Type B pancreatic cell (in vitro differentiated cells): Measurements from ENCODE around the gene BRMS1. TPM values are rescaled to one million over a fixed set of nuclear protein-coding genes. Genes with fewer than 3 reads are reported as not detected.

Experiments
- DNase-seq: peaks from one replicate; pipeline ENCODE4 v3.0.0; 2021; ENCODE audit warnings: mixed read lengths; ENCODE audit not compliant: unreplicated experiment; ENCODE audit errors: extremely low spot score
- H3K27ac Mint-ChIP-seq: 2 replicates; pipeline ENCODE4 v1.8.0; 2021; ENCODE audit warnings: mild to moderate bottlenecking, mixed read lengths
- H3K27me3 Mint-ChIP-seq: 2 replicates; pipeline ENCODE4 v1.8.0; 2021; ENCODE audit warnings: mixed read lengths
- H3K36me3 Mint-ChIP-seq: 2 replicates; pipeline ENCODE4 v1.8.0; 2021; ENCODE audit warnings: mixed read lengths
- H3K4me1 Mint-ChIP-seq: one replicate; pipeline ENCODE4 v1.8.0; 2021; ENCODE audit warnings: mixed read lengths; ENCODE audit not compliant: unreplicated experiment
- H3K4me3 Mint-ChIP-seq: 2 replicates; pipeline ENCODE4 v1.8.0; 2021; ENCODE audit warnings: mild to moderate bottlenecking, mixed read lengths
- H3K9me3 Mint-ChIP-seq: 2 replicates; pipeline ENCODE4 v1.8.0; 2021; ENCODE audit warnings: mixed read lengths
- CTCF ChIP-seq: fragments of 200-600 bp; sonication (generic); conservative IDR thresholded peaks from 2 replicates; pipeline ENCODE4 v1.5.0; 2021; ENCODE audit warnings: antibody characterized with exemption, mild to moderate bottlenecking
- total RNA-seq: library from RNA; stranded (reverse); gene quantifications from 2 replicates; pipeline ENCODE4 v1.2.1, GENCODE V29; 2021; ENCODE audit warnings: low replicate concordance

The BRMS1 gene
- total RNA-seq, 1 donor from 2014 or later = 35.1 TPM

- Mint-ChIP-seq H3K27me3 (peaks cover 53% of the 10 kb centered on the region), H3K4me3 (peak overlapping the region; percentile 76), H3K36me3 (peaks cover 3% of the 10 kb centered on the region), H3K27ac (no peak overlapping the region), H3K9me3 (no peaks in the 10 kb centered on the region), H3K4me1 (peaks cover 18% of the 10 kb centered on the region)
- DNase-seq = no peak
- TF ChIP-seq CTCF = no peak
Observed at GRCh38 chr11:66292543-66293332, 52.2 kb downstream of the BRMS1 start.

- Mint-ChIP-seq H3K27ac (peak within 1 kb of the TSS; percentile 98), H3K4me3 (peak within 1 kb of the TSS; percentile 93), H3K4me1 (peaks cover 18% of the 10 kb centered on the region), H3K27me3 (peaks cover 47% of the 10 kb centered on the region), H3K9me3 (no peaks in the 10 kb centered on the region), H3K36me3 (peaks cover 3% of the 10 kb centered on the region)
- DNase-seq = no peak
- no peak for TF ChIP-seq CTCF
Observed at GRCh38 chr11:66291706-66292542, 53.0 kb downstream of the BRMS1 start, which contains the start of gene TMEM151A. Gene TMEM151A (plus strand): TSS chr11:66291894. CDS start chr11:66292014, 120 bp downstream.

GRCh38 chr11:66291303-66291705, 53.6 kb downstream of the BRMS1 start:
- DNase-seq = no peak
- Mint-ChIP-seq H3K4me3 (peak overlapping the region; percentile 93), H3K9me3 (no peaks in the 10 kb centered on the region), H3K36me3 (peaks cover 3% of the 10 kb centered on the region), H3K27ac (no peak overlapping the region), H3K4me1 (peaks cover 18% of the 10 kb centered on the region), H3K27me3 (peaks cover 45% of the 10 kb centered on the region)
- TF ChIP-seq CTCF = no peak

- no peak for DNase-seq
- Mint-ChIP-seq H3K4me3 (peak overlapping the region; percentile 93), H3K4me1 (peaks cover 18% of the 10 kb centered on the region), H3K27ac (peak overlapping the region; percentile 98), H3K27me3 (peaks cover 43% of the 10 kb centered on the region), H3K9me3 (no peaks in the 10 kb centered on the region), H3K36me3 (peaks cover 3% of the 10 kb centered on the region)
- no peak for TF ChIP-seq CTCF
Observed at GRCh38 chr11:66290330-66290621, 54.6 kb downstream of the BRMS1 start.

GRCh38 chr11:66289548-66290329, 55.2 kb downstream of the BRMS1 start:
- H3K4me3 Mint-ChIP-seq = peak overlapping the region; percentile 93
- H3K4me1 Mint-ChIP-seq = peaks cover 18% of the 10 kb centered on the region
- TF ChIP-seq CTCF = no peak
- no peaks in the 10 kb centered on the region for H3K9me3 Mint-ChIP-seq
- H3K27me3 Mint-ChIP-seq = peaks cover 43% of the 10 kb centered on the region
- peak; percentile 90 for DNase-seq
- peak overlapping the region; percentile 98 for H3K27ac Mint-ChIP-seq
- peaks cover 3% of the 10 kb centered on the region for H3K36me3 Mint-ChIP-seq
